Uterus (tissue), 2 donors: Measurements from ENCODE around the gene RBMS3.

Source experiments
- POLR2A ChIP-seq, 2 donors: fragments of 450-650 bp; IDR thresholded peaks; one replicate each; pipeline ENCODE4 v1.6.1; 2016; ENCODE audit warnings: antibody characterized with exemption in 2 of 2, mild to moderate bottlenecking in 1 of 2, moderate library complexity in 1 of 2
- TF ChIP-seq, protein P1 (sequence below), 4 experiments: fragments of 200-600 bp in 2 of 4; fragments of 450-650 bp in 2 of 4; sonication (generic) in 2 of 4; IDR thresholded peaks; one replicate each; pipeline ENCODE4 v1.5.1; 2016 to 2019; ENCODE audit warnings: antibody characterized with exemption in 4 of 4, mild to moderate bottlenecking in 2 of 4, moderate library complexity in 1 of 4

DNA sequence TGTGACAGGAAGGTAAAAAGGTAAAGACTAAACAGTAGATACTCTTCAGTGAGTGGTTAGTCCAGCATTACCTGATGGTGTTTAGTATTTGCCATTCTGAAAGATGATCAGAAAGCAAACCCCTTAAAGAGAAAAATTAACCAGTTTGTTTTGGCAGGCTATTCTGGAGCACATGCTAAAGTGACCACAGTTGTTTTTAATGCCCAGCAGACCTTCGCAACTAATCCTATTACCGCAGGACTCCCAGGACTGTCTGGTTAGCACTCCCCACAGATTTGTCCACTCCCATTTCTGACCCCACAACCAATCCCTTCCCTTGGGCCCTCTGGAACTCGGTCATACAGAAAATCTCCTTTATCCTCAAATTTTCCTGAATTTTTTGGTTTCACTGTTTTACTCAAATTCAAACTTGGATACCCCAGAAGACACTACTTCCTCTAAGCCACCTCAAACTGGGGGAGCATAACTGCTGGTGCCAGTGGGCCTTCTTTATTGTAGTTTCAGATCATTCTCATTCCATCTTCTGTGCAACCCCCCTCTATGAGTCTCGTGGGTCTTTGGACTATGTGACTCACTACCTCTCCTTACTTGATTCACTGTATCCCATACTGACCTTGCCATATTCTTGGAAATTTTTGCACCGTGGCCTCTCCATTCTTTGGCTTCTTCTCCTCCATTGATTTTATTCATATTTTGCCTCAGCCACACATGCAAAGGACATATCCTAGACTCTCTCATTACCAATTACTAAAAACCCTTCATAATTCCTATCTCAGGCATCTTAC lies 104.4 kb downstream of the RBMS3 start:
- TF ChIP-seq, protein P1, sequence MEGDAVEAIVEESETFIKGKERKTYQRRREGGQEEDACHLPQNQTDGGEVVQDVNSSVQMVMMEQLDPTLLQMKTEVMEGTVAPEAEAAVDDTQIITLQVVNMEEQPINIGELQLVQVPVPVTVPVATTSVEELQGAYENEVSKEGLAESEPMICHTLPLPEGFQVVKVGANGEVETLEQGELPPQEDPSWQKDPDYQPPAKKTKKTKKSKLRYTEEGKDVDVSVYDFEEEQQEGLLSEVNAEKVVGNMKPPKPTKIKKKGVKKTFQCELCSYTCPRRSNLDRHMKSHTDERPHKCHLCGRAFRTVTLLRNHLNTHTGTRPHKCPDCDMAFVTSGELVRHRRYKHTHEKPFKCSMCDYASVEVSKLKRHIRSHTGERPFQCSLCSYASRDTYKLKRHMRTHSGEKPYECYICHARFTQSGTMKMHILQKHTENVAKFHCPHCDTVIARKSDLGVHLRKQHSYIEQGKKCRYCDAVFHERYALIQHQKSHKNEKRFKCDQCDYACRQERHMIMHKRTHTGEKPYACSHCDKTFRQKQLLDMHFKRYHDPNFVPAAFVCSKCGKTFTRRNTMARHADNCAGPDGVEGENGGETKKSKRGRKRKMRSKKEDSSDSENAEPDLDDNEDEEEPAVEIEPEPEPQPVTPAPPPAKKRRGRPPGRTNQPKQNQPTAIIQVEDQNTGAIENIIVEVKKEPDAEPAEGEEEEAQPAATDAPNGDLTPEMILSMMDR (IDR thresholded peaks at IDR 0.05) = no peak
- no peak for TF ChIP-seq POLR2A (IDR thresholded peaks at IDR 0.05)
